GM12878 (cell line): ENCODE data around the gene COL8A2.

Experiments used
- EZH2 ChIP-seq: IDR thresholded peaks from 2 replicates; pipeline ENCODE4 v1.6.1; 2012; ENCODE audit warnings: low read depth, mild to moderate bottlenecking, control low read depth, inconsistent platforms, low read length, borderline replicate concordance; ENCODE audit not compliant: control insufficient read depth
- GABPA ChIP-seq: IDR thresholded peaks from 2 replicates; pipeline ENCODE4 v1.6.1; 2014; ENCODE audit warnings: antibody characterized with exemption, low read depth, mild to moderate bottlenecking, inconsistent platforms
- MAX ChIP-seq: IDR thresholded peaks from 2 replicates; pipeline ENCODE4 v1.6.1; 2012; ENCODE audit warnings: low read depth, low read length, improper control_type of control experiment
- NBN ChIP-seq: fragments of 450-650 bp; IDR thresholded peaks from 2 replicates; pipeline ENCODE4 v1.6.1; 2016
- SUPT20H ChIP-seq: IDR thresholded peaks from 2 replicates; pipeline ENCODE4 v1.6.1; 2011; ENCODE audit warnings: low read depth, mild to moderate bottlenecking, low read length, moderate library complexity, borderline replicate concordance; ENCODE audit not compliant: control insufficient read depth
- TCF12 ChIP-seq: IDR thresholded peaks from 2 replicates; pipeline ENCODE4 v1.6.1; 2011; ENCODE audit warnings: low read depth, mild to moderate bottlenecking, low read length
- ZSCAN29 ChIP-seq: fragments of 450-650 bp; IDR thresholded peaks from 2 replicates; pipeline ENCODE4 v1.6.1; 2017; ENCODE audit warnings: mild to moderate bottlenecking, moderate library complexity
- TF ChIP-seq, protein P1 (sequence below), 3 experiments: IDR thresholded peaks in 2 of 3; conservative IDR thresholded peaks in 1 of 3; 2 replicates each; pipeline ENCODE4 v1.5.1; 2011; ENCODE audit warnings: low read depth in 3 of 3, low read length in 3 of 3, mild to moderate bottlenecking in 3 of 3, control low read depth in 2 of 3, moderate library complexity in 2 of 3, inconsistent platforms in 1 of 3, mixed read lengths in 1 of 3; ENCODE audit not compliant: control insufficient read depth in 2 of 3, insufficient read depth in 1 of 3; ENCODE audit errors: extremely low read depth in 1 of 3

GRCh38 chr1:36116901-36117300 is 8.1 kb downstream of the COL8A2 start:
- TF ChIP-seq EZH2 (no peak), MAX (no peak), GABPA (no peak), ZSCAN29 (no peak), NBN (no peak), TCF12 (no peak), SUPT20H (no peak)
- TF ChIP-seq, protein P1, sequence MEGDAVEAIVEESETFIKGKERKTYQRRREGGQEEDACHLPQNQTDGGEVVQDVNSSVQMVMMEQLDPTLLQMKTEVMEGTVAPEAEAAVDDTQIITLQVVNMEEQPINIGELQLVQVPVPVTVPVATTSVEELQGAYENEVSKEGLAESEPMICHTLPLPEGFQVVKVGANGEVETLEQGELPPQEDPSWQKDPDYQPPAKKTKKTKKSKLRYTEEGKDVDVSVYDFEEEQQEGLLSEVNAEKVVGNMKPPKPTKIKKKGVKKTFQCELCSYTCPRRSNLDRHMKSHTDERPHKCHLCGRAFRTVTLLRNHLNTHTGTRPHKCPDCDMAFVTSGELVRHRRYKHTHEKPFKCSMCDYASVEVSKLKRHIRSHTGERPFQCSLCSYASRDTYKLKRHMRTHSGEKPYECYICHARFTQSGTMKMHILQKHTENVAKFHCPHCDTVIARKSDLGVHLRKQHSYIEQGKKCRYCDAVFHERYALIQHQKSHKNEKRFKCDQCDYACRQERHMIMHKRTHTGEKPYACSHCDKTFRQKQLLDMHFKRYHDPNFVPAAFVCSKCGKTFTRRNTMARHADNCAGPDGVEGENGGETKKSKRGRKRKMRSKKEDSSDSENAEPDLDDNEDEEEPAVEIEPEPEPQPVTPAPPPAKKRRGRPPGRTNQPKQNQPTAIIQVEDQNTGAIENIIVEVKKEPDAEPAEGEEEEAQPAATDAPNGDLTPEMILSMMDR (IDR thresholded peaks at IDR 0.05 in 2 of 3, conservative IDR thresholded peaks at IDR 0.05 in 1 of 3; ENCODE audit: control insufficient read depth in 2 of 3, extremely low read depth in 1 of 3, insufficient read depth in 1 of 3, low read depth in 3 of 3, low read length in 3 of 3) = no peak
